Prostate gland (tissue), 2 donors: ENCODE measurements around the gene ABO. TPM values are rescaled to one million over a fixed set of nuclear protein-coding genes. Genes with fewer than 3 reads are reported as not detected.
"Not testable (repeated sequence)": the region's sequence is repeated elsewhere in the genome, so short reads cannot be mapped to it uniquely, and the experiment has no call there.

ENCODE experiments used
- DNase-seq: peaks from one replicate; pipeline ENCODE4 v3.0.0-alpha.2; 2019; ENCODE audit warnings: low spot score
- H3K27ac ChIP-seq, 2 donors: fragments of 200-600 bp; sonication (generic); 2 replicates each; pipeline ENCODE4 v1.5.1; 2017 to 2019
- H3K27me3 ChIP-seq: fragments of 200-600 bp; sonication (generic); replicated peaks from 2 replicates; pipeline ENCODE4 v1.5.1; 2019; ENCODE audit not compliant: insufficient read depth
- H3K36me3 ChIP-seq, 2 donors: fragments of 200-600 bp; sonication (generic); 1 replicate in 1 of 2; 2 replicates in 1 of 2; pipeline versions ENCODE4 v1.5.1 to v1.8.1; 2017 to 2019
- H3K4me1 ChIP-seq: fragments of 200-600 bp; sonication (generic); replicated peaks from 2 replicates; pipeline ENCODE4 v1.5.1; 2019
- H3K4me3 ChIP-seq, 2 donors: fragments of 200-600 bp; sonication (generic); 2 replicates each; pipeline ENCODE4 v1.5.1; 2017 to 2019
- H3K9me3 ChIP-seq: fragments of 200-600 bp; sonication (generic); 2 replicates; pipeline ENCODE4 v1.5.1; 2017
- POLR2A ChIP-seq: fragments of 450-650 bp; IDR thresholded peaks from one replicate; pipeline ENCODE4 v1.6.1; 2016; ENCODE audit warnings: antibody characterized with exemption, mild to moderate bottlenecking
- POLR2AphosphoS5 ChIP-seq: sonication (generic); formaldehyde crosslinking; IDR thresholded peaks from one replicate; pipeline ENCODE4 v1.6.1; 2017; ENCODE audit warnings: antibody characterized with exemption
- WGBS: methylation state at CpG from one replicate; pipeline ENCODE4 v1.1.5; 2018; 5-methylcytosine and 5-hydroxymethylcytosine counted together
- intact Hi-C: fragments of 100-400 bp; cut with DNase I; formaldehyde crosslinking; loops from one replicate; pipeline ENCODE4 v1.14.2; 2022
- total RNA-seq, 2 donors: library from RNA; depleted of rRNA; stranded (reverse); fragments of >200 nt; gene quantifications; one replicate each; pipeline ENCODE4 v1.1.0, GENCODE V29; 2016
- TF ChIP-seq, protein P1 (sequence below), 4 experiments: fragments of 200-600 bp in 2 of 4; fragments of 450-650 bp in 2 of 4; sonication (generic) in 2 of 4; IDR thresholded peaks; 1 replicate in 3 of 4; 2 replicates in 1 of 4; pipeline ENCODE4 v1.5.1; 2016 to 2019; ENCODE audit warnings: antibody characterized with exemption in 4 of 4, mild to moderate bottlenecking in 2 of 4, moderate library complexity in 2 of 4

The ABO gene
- total RNA-seq, 2 donors from 2014 or later = 3.5 to 14.8 TPM

DNA sequence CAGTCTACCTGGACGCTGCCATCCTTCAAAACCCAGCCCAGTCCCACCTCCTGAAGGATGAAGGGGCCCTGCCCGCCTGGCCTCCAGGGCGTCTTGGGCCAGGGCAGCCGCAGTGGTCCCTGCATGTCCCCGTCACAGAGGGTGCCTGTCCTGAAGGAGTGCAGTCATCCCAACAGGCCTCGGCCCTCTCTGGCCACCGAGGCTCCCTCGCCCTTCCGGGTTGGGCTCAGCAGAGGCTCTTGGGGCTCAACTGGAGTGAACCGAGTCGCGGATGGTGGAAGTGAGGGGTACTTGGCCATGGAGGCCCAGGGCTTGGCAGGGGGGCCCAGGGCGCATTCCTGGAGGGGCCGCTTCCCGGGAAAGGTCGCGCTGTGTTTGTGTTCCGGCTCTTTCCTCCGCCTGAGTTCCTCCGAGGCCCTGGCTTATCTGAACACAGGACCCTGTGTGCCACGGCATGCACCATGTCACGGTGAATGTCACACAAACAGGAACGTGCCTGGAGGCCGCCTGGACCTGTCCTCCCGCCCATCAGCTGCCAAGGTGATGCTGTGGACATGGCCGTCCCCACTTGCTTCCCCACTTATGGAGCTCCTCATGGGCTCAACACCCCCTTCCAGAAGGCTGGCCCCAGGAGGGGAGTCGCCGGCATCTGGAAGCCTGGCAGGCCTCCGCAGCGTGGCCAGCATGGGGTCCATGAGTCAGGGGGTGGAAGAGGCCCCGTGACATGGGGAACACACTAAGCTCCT is 40.3 kb downstream of the ABO start:
- DNase-seq = no peak
- intact Hi-C loops = no loop called here
- TF ChIP-seq, protein P1, sequence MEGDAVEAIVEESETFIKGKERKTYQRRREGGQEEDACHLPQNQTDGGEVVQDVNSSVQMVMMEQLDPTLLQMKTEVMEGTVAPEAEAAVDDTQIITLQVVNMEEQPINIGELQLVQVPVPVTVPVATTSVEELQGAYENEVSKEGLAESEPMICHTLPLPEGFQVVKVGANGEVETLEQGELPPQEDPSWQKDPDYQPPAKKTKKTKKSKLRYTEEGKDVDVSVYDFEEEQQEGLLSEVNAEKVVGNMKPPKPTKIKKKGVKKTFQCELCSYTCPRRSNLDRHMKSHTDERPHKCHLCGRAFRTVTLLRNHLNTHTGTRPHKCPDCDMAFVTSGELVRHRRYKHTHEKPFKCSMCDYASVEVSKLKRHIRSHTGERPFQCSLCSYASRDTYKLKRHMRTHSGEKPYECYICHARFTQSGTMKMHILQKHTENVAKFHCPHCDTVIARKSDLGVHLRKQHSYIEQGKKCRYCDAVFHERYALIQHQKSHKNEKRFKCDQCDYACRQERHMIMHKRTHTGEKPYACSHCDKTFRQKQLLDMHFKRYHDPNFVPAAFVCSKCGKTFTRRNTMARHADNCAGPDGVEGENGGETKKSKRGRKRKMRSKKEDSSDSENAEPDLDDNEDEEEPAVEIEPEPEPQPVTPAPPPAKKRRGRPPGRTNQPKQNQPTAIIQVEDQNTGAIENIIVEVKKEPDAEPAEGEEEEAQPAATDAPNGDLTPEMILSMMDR (IDR thresholded peaks at IDR 0.05) = no peak
- no peak for TF ChIP-seq POLR2A
- TF ChIP-seq POLR2AphosphoS5 = no peak
- no peaks in the 10 kb centered on the region for H3K9me3 ChIP-seq
- H3K27me3 ChIP-seq = no peaks in the 10 kb centered on the region
- H3K4me3 ChIP-seq = no peak overlapping the region
- no peaks in the 10 kb centered on the region for H3K36me3 ChIP-seq
- WGBS = 83% methylated on average over 29 of the region's 31 CpGs
- H3K27ac ChIP-seq = no peak overlapping the region
- H3K4me1 ChIP-seq = no peaks in the 10 kb centered on the region

DNA sequence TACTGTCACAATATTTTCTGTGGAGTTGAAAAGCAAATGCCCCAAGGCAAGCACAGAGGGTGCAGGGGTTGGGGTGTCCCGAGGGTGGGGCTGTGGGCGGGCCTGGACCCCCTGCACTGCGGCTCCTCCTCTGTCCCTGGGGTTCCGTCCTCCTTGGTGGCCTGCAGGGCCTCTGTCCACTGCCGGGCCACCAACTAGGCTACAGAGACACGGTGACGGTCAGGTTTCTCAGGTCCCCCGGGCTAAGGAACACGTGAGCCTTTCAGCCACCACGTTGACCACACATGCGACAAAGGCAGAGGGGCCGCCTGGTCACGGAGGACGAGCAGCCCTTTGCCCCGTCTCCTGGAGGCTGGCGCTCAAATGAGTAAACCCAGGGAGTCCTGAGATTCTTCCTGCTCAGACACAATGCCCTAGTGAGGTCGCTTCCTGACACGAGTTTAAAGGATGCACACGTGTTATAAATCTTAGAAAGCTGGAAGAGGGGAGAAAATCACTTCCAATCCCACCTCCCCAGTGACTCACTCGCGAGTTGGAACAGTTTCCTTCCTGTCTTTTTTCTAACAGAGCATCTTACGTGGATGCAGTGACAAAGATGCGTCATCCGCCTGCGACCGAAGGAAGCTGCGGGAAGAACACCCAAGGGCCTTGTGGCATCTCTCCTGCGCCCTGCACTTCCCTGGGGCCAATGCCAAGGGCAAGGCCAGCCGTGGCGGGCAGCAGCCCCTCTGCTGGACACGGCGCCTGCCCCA is 41.1 kb downstream of the ABO start:
- Histone ChIP-seq H3K9me3 (no peaks in the 10 kb centered on the region), H3K27ac (no peak overlapping the region), H3K4me1 (no peaks in the 10 kb centered on the region), H3K27me3 (no peaks in the 10 kb centered on the region), H3K36me3 (no peaks in the 10 kb centered on the region), H3K4me3 (no peak overlapping the region)
- TF ChIP-seq, protein P1 (IDR thresholded peaks at IDR 0.05) = no peak
- TF ChIP-seq POLR2AphosphoS5 (no peak), POLR2A (no peak)
- intact Hi-C loops = no loop called here
- WGBS = 82% methylated on average over 32 of the region's 32 CpGs
- DNase-seq = no peak

DNA sequence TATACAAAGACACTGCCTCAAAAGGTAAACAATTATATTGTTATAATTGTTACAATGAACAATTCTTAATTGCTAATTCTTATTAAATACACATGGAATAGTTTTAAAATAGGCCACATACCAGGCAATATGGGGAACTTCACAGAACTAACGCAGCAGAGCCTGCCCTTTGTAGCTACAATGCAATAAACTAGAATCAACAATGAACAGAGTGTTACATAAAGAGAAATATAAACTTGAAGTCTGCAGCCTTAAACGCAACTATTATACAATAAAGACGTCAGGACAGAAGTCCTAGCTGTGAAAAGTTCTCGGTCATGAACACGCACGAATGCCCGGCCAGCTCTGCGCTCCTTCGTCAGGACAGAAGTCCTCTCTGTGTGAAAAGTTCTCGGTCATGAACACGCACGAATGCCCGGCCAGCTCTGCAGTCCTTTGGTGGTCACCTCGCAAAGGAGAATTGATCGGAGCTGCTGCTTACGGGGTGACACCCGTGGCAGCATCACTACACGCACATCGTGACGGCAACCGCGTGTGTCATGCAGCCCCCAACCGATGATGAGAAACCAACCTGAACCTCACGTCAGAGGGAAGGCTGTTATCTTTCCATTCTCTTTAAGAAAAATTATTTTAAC is 43.0 kb downstream of the ABO start:
- DNase-seq, H3K27ac ChIP-seq, intact Hi-C loops, H3K9me3 ChIP-seq, H3K4me3 ChIP-seq, H3K36me3 ChIP-seq, H3K27me3 ChIP-seq, H3K4me1 ChIP-seq: not testable (repeated sequence)
- 63% methylated on average over 24 of the region's 24 CpGs for WGBS

DNA sequence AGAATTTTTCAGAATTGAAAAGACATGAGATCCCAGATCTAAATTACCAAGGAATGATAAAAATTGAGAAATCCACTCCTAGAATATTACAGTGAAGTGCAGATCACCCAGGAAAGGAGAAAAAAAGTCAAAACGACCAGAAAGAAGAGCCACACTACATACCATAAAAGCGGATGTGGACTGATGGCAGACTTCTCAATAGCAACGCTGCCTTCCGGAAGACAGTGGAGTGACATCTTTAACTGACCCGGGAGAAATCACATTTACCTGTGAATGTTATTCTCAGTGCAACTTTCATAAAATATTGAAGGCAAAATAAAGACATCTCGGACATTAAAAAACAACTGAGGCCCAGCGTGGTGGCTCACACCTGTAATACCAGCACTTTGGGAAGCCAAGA is 44.5 kb downstream of the ABO start:
- H3K9me3 ChIP-seq, H3K27me3 ChIP-seq, H3K4me3 ChIP-seq, intact Hi-C loops, H3K36me3 ChIP-seq, DNase-seq, H3K4me1 ChIP-seq, H3K27ac ChIP-seq: not testable (repeated sequence)
- WGBS = 92% methylated on average over 7 of the region's 7 CpGs

DNA sequence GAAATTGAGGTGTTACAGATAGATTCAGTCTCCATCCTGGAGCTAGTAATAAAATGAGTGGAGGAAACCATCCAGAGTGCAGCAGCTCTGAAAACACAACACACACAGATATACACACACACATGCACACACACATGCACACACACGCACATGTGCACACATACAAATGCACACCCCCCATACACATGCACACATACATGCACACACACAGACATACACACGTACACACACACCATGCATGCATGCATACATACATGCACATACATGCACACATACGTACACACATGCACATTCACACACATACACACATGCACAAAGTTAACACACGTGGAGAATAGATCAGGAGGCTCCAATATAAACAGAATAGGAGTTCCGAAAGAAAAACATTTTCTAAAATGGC is 44.9 kb downstream of the ABO start:
- intact Hi-C loops = no loop called here
- TF ChIP-seq POLR2AphosphoS5 (no peak), POLR2A (no peak)
- TF ChIP-seq, protein P1 (IDR thresholded peaks at IDR 0.05) = no peak
- DNase-seq = no peak
- WGBS = 99% methylated on average over 5 of the region's 5 CpGs
- Histone ChIP-seq H3K4me1 (no peaks in the 10 kb centered on the region), H3K9me3 (no peaks in the 10 kb centered on the region), H3K27ac (no peak overlapping the region), H3K4me3 (no peak overlapping the region), H3K27me3 (no peaks in the 10 kb centered on the region), H3K36me3 (no peaks in the 10 kb centered on the region)

DNA sequence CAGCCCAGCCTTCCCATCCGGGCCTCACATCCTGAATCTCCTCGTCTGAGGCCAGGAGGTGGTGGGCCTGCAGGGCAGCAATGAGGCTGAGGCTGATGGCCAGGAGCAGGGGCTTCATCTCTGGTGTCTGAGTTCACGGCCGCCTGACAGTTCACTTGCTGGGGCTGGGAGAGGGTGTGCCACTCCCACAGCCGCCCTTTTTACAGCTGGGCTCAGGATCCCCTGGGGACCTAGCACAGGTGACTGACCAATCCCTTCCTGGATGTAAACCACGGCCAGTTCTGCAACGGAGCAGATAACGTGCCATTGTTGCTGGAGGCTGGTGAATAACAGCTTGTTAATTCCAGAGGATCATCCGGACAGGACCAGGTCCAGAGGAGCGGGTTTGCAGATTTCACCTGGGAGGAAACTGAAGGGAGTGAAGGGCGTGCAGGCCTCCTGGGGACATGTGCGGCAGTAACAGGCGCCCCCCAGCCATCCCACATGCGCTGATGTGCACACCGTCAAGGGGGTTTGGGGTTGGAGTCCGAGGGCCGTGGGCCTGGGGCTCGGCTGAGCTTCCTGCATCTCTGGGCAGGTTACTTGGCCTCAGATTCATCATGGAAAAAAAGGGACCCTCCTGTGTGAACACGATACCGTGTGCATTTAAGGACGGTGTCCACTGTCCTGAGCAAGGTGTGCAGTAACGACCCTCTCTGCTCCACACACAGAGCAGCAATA is 46.4 kb downstream of the ABO start:
- H3K27ac ChIP-seq, H3K4me1 ChIP-seq, H3K27me3 ChIP-seq, H3K9me3 ChIP-seq, H3K36me3 ChIP-seq, DNase-seq, H3K4me3 ChIP-seq, intact Hi-C loops: not testable (repeated sequence)
- 76% methylated on average over 21 of the region's 22 CpGs for WGBS

DNA sequence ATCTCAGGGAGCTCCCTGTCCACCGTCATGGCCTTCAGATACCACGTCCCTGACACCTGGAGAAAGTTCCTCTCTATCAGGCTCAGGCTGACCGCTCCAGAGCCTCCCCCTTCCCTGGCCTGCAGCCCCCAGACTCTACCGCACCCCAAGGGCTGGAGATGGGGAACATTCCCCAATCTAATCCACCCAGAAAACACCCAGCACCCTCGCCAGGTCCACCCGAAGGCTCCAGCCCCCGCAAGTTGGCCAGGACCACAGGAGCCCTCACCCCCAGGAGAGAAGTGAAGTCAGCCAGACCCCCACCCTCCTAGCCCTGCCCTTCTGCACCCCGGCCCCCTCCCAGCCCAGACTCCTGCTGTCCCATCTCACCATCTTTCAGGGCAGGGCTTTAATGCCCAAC is 47.0 kb downstream of the ABO start:
- H3K27me3 ChIP-seq, H3K4me1 ChIP-seq, intact Hi-C loops, H3K9me3 ChIP-seq, DNase-seq, H3K27ac ChIP-seq, H3K36me3 ChIP-seq, H3K4me3 ChIP-seq: not testable (repeated sequence)
- 87% methylated on average over 8 of the region's 8 CpGs for WGBS
